Right atrium auricular region (tissue), 2 donors: ENCODE measurements around the gene EIF5A. TPM values are rescaled to one million over a fixed set of nuclear protein-coding genes. Genes with fewer than 3 reads are reported as not detected.

Experiments used
- DNase-seq: peaks from one replicate; pipeline ENCODE4 v3.0.0-alpha.2; 2019; ENCODE audit warnings: low spot score
- H3K27ac ChIP-seq, 2 donors: fragments of 200-600 bp; sonication (generic); 1 replicate in 1 of 2; 2 replicates in 1 of 2; pipeline ENCODE4 v1.5.1; 2016 to 2019
- H3K27me3 ChIP-seq, 2 donors: fragments of 200-600 bp; sonication (generic); one replicate each; pipeline versions ENCODE4 v1.5.1 to v1.6.0; 2017 to 2019
- H3K36me3 ChIP-seq: fragments of 200-600 bp; sonication (generic); one replicate; pipeline ENCODE4 v1.5.1; 2016
- H3K4me1 ChIP-seq, 2 donors: fragments of 200-600 bp; sonication (generic); one replicate each; pipeline versions ENCODE4 v1.5.1 to v1.6.0; 2017 to 2019
- H3K4me3 ChIP-seq, 2 donors: fragments of 200-600 bp; sonication (generic); 1 replicate in 1 of 2; 2 replicates in 1 of 2; pipeline ENCODE4 v1.5.1; 2017 to 2019; ENCODE audit warnings: mild to moderate bottlenecking in 1 of 2, moderate library complexity in 1 of 2
- H3K9me3 ChIP-seq, 2 donors: fragments of 200-600 bp; sonication (generic); one replicate each; pipeline ENCODE4 v1.5.1; 2019
- CTCF ChIP-seq, 2 donors: fragments of 200-600 bp; sonication (generic); IDR thresholded peaks; one replicate each; pipeline ENCODE4 v1.5.1; 2019; ENCODE audit warnings: antibody characterized with exemption in 2 of 2
- total RNA-seq, 2 donors: library from RNA; depleted of rRNA; stranded (reverse); fragments of >200 nt; gene quantifications; one replicate each; pipeline ENCODE4 v1.1.0, GENCODE V29; 2016

Gene EIF5A
- 100 to 1,000 TPM; 131 to 164 TPM for total RNA-seq

- Histone ChIP-seq H3K27ac (peak within 1 kb of the TSS; percentile 99), H3K4me1 (peaks cover 0 to 27% of the 10 kb centered on the region in 2 donors), H3K4me3 (peak within 1 kb of the TSS; percentile 90 to 95), H3K27me3 (no peaks in the 10 kb centered on the region), H3K9me3 (no peaks in the 10 kb centered on the region), H3K36me3 (peaks cover 27% of the 10 kb centered on the region)
- DNase-seq: peak; percentile 100
- TF ChIP-seq CTCF (IDR thresholded peaks at IDR 0.05): no peak
Measured at GRCh38 chr17:7306911-7307685, at the start of gene EIF5A. Gene EIF5A, plus strand, starts transcription at chr17:7307628. Its CDS starts 2,008 bp downstream, at chr17:7309636.

GRCh38 chr17:7258731-7259554 is 48.5 kb upstream of the EIF5A start:
- H3K36me3 ChIP-seq: peaks cover 51% of the 10 kb centered on the region
- TF ChIP-seq CTCF (IDR thresholded peaks at IDR 0.05): no peak
- DNase-seq: no peak

GRCh38 chr17:7259555-7259889 is 47.9 kb upstream of the EIF5A start:
- no peak overlapping the region for H3K27ac ChIP-seq
- no peak overlapping the region for H3K4me3 ChIP-seq
- H3K27me3 ChIP-seq: peaks cover 11 to 32% of the 10 kb centered on the region in 2 donors
- no peak for TF ChIP-seq CTCF (IDR thresholded peaks at IDR 0.05)
- H3K9me3 ChIP-seq: no peaks in the 10 kb centered on the region
- peaks cover 46% of the 10 kb centered on the region for H3K36me3 ChIP-seq
- DNase-seq: no peak
- peaks cover 0 to 30% of the 10 kb centered on the region in 2 donors for H3K4me1 ChIP-seq

More at GRCh38 chr17:7258731-7259554, 48.5 kb upstream of the EIF5A start:
- H3K27me3 ChIP-seq: peaks cover 11 to 29% of the 10 kb centered on the region in 2 donors
- H3K27ac ChIP-seq: no peak overlapping the region
- H3K9me3 ChIP-seq: no peaks in the 10 kb centered on the region
- H3K4me3 ChIP-seq: no peak overlapping the region
- peaks cover 0 to 30% of the 10 kb centered on the region in 2 donors for H3K4me1 ChIP-seq

GRCh38 chr17:7260151-7260550 is 47.3 kb upstream of the EIF5A start:
- Histone ChIP-seq H3K27me3 (peaks cover 11 to 34% of the 10 kb centered on the region in 2 donors), H3K4me3 (no peak overlapping the region), H3K9me3 (no peaks in the 10 kb centered on the region), H3K4me1 (peaks cover 0 to 30% of the 10 kb centered on the region in 2 donors), H3K36me3 (peaks cover 39% of the 10 kb centered on the region), H3K27ac (no peak overlapping the region)
- no peak for DNase-seq
- TF ChIP-seq CTCF (IDR thresholded peaks at IDR 0.05): no peak

- H3K9me3 ChIP-seq: no peaks in the 10 kb centered on the region
- peaks cover 33% of the 10 kb centered on the region for H3K36me3 ChIP-seq
- peaks cover 11 to 34% of the 10 kb centered on the region in 2 donors for H3K27me3 ChIP-seq
- H3K4me1 ChIP-seq: peaks cover 0 to 30% of the 10 kb centered on the region in 2 donors
- no peak for TF ChIP-seq CTCF (IDR thresholded peaks at IDR 0.05)
- H3K4me3 ChIP-seq: peak overlapping the region; percentile 22 to 54
- DNase-seq: no peak
- no peak overlapping the region for H3K27ac ChIP-seq
Measured at GRCh38 chr17:7260651-7261378, 46.6 kb upstream of the EIF5A start.
